Gastrocnemius medialis (tissue), 4 donors: Measurements from ENCODE around the gene ROBO3.

ENCODE experiments used
- POLR2A ChIP-seq, 2 donors: fragments of 450-650 bp; IDR thresholded peaks; one replicate each; pipeline ENCODE4 v1.6.1; 2017; ENCODE audit warnings: antibody characterized with exemption in 2 of 2, mild to moderate bottlenecking in 2 of 2, moderate library complexity in 2 of 2
- TF ChIP-seq, protein P1 (sequence below), 5 experiments: fragments of 450-650 bp in 3 of 5; fragments of 200-600 bp in 2 of 5; sonication (generic) in 2 of 5; IDR thresholded peaks in 4 of 5; conservative IDR thresholded peaks in 1 of 5; 1 replicate in 4 of 5; 2 replicates in 1 of 5; pipeline ENCODE4 v1.5.1; 2016 to 2019; ENCODE audit warnings: antibody characterized with exemption in 5 of 5, mild to moderate bottlenecking in 3 of 5, moderate library complexity in 3 of 5

DNA sequence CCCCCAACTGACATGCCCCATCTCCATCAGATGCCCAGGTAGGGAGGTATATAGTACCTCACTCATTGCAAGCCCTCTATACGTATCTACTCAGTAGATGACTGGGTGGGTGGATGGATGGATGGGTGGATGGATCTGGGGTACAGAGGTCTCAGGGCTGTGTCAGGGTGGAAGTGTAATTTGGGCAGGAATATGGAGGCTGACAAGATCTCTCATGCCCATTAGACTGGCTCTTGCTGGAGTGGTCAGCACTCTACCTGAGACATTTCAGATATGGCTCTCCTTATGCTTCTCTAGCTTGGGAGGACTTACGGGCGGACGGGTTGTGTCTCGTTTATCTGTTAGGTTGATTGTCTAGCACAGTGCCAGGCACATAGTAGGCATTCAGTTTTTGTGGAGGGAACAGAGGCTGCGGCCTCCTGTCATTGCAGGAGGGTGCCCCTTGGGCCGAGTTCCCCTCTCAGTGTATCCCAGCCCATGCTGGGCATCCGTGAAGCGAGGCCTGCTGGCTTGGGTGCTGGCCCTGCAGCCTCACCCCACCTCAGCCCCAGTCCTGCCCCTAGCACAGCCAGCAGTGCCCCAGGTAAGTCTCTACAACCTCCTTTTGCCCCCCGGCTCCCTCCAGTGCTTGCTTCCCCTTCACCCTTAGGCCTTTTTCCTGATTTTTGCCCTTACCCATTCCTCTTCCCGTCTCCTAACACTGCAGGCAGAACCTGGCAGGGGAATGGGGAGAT is 13.7 kb downstream of the ROBO3 start:
- TF ChIP-seq, protein P1, sequence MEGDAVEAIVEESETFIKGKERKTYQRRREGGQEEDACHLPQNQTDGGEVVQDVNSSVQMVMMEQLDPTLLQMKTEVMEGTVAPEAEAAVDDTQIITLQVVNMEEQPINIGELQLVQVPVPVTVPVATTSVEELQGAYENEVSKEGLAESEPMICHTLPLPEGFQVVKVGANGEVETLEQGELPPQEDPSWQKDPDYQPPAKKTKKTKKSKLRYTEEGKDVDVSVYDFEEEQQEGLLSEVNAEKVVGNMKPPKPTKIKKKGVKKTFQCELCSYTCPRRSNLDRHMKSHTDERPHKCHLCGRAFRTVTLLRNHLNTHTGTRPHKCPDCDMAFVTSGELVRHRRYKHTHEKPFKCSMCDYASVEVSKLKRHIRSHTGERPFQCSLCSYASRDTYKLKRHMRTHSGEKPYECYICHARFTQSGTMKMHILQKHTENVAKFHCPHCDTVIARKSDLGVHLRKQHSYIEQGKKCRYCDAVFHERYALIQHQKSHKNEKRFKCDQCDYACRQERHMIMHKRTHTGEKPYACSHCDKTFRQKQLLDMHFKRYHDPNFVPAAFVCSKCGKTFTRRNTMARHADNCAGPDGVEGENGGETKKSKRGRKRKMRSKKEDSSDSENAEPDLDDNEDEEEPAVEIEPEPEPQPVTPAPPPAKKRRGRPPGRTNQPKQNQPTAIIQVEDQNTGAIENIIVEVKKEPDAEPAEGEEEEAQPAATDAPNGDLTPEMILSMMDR (IDR thresholded peaks at IDR 0.05 in 4 of 5, conservative IDR thresholded peaks at IDR 0.05 in 1 of 5): no peak
- TF ChIP-seq POLR2A (IDR thresholded peaks at IDR 0.05): no peak
